OCI-LY3 (cell line): Measurements from ENCODE around the gene MRRF.

ENCODE experiments used
- H2AFZ ChIP-seq: fragments of 200-600, 300-600 bp; shearing (Covaris generic); 2 replicates; pipeline ENCODE4 v1.6.0; 2014; ENCODE audit warnings: antibody characterized with exemption, low read depth, low read length
- H3K27ac ChIP-seq: fragments of 200-600, 300-600 bp; sonication (generic); 2 replicates; pipeline ENCODE4 v1.5.1; 2014; ENCODE audit warnings: mild to moderate bottlenecking, low read length, moderate library complexity, mixed read lengths
- H3K27me3 ChIP-seq: fragments of 200-600, 300-600 bp; sonication (generic); 2 replicates; pipeline ENCODE4 v1.6.1; 2014; ENCODE audit warnings: low read depth, low read length, mixed read lengths
- H3K36me3 ChIP-seq: fragments of 200-600, 300-600 bp; sonication (generic); replicated peaks from 2 replicates; pipeline ENCODE3; 2014; ENCODE audit warnings: low read depth, low read length, mixed read lengths
- H3K4me1 ChIP-seq: fragments of 300-600, 200-600 bp; sonication (generic); 2 replicates; pipeline ENCODE4 v1.6.1; 2014; ENCODE audit warnings: low read length, mixed read lengths
- H3K4me2 ChIP-seq: fragments of 200-600, 300-600 bp; sonication (generic); 2 replicates; pipeline ENCODE4 v1.6.1; 2014; ENCODE audit warnings: low read length, mixed read lengths
- H3K4me3 ChIP-seq: fragments of 300-600, 200-600 bp; sonication (generic); 2 replicates; pipeline ENCODE4 v1.5.1; 2014; ENCODE audit warnings: antibody characterized with exemption, mild to moderate bottlenecking, low read length, moderate library complexity
- H3K79me2 ChIP-seq: fragments of 300-600, 200-600 bp; shearing (Covaris generic); 2 replicates; pipeline ENCODE4 v1.6.1; 2014; ENCODE audit warnings: mild to moderate bottlenecking, low read length, mixed read lengths
- H3K9ac ChIP-seq: fragments of 300-600, 200-600 bp; shearing (Covaris generic); 2 replicates; pipeline ENCODE4 v1.6.0; 2014; ENCODE audit warnings: mild to moderate bottlenecking, low read length, moderate library complexity
- H3K9me3 ChIP-seq: fragments of 200-600, 300-600 bp; shearing (Covaris generic); 2 replicates; pipeline ENCODE4 v1.6.1; 2014; ENCODE audit warnings: low read length, mixed read lengths; ENCODE audit not compliant: insufficient read depth
- H4K20me1 ChIP-seq: fragments of 200-600, 300-600 bp; sonication (generic); 2 replicates; pipeline ENCODE4 v1.6.1; 2016; ENCODE audit warnings: low read length, mixed read lengths; ENCODE audit not compliant: insufficient read depth
- EZH2phosphoT487 ChIP-seq: fragments of 200-600 bp; shearing (Covaris generic); IDR thresholded peaks from 2 replicates; pipeline ENCODE4 v1.6.1; 2018; ENCODE audit warnings: antibody characterized with exemption, mixed run types, low read depth
- TF ChIP-seq, protein P1 (sequence below): fragments of 200-600, 300-600 bp; sonication (generic); IDR thresholded peaks from 2 replicates; pipeline ENCODE4 v1.5.1; 2014; ENCODE audit warnings: antibody characterized with exemption, low read length, low read depth

The MRRF gene

DNA sequence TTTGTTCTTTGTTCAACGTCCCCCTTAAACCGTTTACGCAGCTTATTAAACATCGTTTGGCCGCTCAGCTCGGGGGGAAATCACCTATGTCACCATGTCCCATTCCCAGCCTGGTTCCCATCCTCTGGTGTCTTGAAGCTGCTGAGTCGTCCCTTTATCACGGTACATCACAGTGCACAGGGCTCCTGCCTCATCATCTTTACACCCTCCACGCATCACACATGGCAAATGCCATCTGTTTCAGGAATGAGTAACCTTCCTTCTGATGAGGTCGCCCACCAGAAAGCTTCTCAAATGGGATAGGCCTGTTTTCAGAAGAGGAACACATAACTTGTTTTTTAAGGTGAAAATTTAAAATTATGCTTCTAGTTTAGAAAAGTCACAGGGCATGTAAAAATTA, 28.0 kb upstream of the MRRF start:
- H3K4me3 ChIP-seq, result no peak overlapping the region
- no peaks in the 10 kb centered on the region for H3K79me2 ChIP-seq
- H3K27me3 ChIP-seq, result no peaks in the 10 kb centered on the region; the same call in 1 of the 2 replicates
- H3K4me2 ChIP-seq, result no peak overlapping the region
- H3K9me3 ChIP-seq, result no peaks in the 10 kb centered on the region
- H3K36me3 ChIP-seq, result peaks cover 20% of the 10 kb centered on the region
- H2AFZ ChIP-seq, result no peak overlapping the region
- H3K4me1 ChIP-seq, result no peaks in the 10 kb centered on the region
- H3K9ac ChIP-seq, result no peak overlapping the region
- no peak for TF ChIP-seq EZH2phosphoT487
- TF ChIP-seq, protein P1, sequence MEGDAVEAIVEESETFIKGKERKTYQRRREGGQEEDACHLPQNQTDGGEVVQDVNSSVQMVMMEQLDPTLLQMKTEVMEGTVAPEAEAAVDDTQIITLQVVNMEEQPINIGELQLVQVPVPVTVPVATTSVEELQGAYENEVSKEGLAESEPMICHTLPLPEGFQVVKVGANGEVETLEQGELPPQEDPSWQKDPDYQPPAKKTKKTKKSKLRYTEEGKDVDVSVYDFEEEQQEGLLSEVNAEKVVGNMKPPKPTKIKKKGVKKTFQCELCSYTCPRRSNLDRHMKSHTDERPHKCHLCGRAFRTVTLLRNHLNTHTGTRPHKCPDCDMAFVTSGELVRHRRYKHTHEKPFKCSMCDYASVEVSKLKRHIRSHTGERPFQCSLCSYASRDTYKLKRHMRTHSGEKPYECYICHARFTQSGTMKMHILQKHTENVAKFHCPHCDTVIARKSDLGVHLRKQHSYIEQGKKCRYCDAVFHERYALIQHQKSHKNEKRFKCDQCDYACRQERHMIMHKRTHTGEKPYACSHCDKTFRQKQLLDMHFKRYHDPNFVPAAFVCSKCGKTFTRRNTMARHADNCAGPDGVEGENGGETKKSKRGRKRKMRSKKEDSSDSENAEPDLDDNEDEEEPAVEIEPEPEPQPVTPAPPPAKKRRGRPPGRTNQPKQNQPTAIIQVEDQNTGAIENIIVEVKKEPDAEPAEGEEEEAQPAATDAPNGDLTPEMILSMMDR, result no peak
- no peaks in the 10 kb centered on the region for H4K20me1 ChIP-seq
- H3K27ac ChIP-seq, result no peak overlapping the region

DNA sequence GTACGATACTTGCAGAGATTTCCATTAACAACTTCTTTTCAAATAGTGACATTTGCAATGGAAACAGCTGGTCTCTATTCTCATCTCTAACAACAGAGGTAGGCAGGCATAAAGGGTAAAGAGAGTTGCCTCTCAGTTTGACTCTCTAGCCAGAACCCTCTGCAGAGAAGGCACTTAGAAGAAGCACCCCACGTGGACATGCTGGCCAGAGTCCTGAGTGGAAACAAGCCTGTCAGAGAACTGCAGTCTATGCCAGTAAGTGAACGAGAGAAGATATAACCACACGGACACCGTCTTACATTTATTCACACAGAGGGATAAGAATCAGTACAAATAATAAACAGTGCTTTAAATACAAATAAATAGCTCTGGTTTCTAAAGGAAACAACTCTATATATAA, 25.0 kb upstream of the MRRF start:
- Histone ChIP-seq H3K27ac (no peak overlapping the region), H3K79me2 (no peaks in the 10 kb centered on the region), H3K27me3 (no peaks in the 10 kb centered on the region), H4K20me1 (no peaks in the 10 kb centered on the region), H3K9me3 (no peaks in the 10 kb centered on the region), H3K9ac (no peak overlapping the region), H3K4me2 (no peak overlapping the region), H2AFZ (no peak overlapping the region), H3K36me3 (peaks cover 33% of the 10 kb centered on the region), H3K4me3 (no peak overlapping the region), H3K4me1 (no peaks in the 10 kb centered on the region)
- TF ChIP-seq, protein P1, result no peak
- no peak for TF ChIP-seq EZH2phosphoT487

DNA sequence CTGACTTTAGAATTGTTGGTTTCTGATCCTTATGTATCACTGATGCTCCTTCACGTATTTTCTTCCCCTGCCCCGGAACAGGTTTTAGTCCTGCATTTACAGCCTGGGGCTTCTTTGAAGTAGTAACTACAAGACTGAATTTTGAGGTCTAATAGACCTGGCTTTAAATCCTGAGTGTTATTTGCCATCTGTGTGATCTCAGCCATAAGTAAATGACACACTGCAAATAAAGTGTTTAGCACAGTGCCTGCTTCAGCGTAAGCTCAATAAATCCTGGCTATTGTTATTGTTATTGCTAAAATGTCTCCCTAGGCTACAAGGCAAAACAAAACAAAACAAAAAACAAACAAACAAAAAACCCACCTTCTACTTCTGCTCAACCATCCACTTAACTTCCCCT, 20.3 kb upstream of the MRRF start:
- no peaks in the 10 kb centered on the region for H3K79me2 ChIP-seq
- H4K20me1 ChIP-seq, result no peaks in the 10 kb centered on the region
- H3K27me3 ChIP-seq, result no peaks in the 10 kb centered on the region
- no peak overlapping the region for H3K4me2 ChIP-seq
- H3K4me3 ChIP-seq, result no peak overlapping the region
- peaks cover 49% of the 10 kb centered on the region for H3K36me3 ChIP-seq
- no peaks in the 10 kb centered on the region for H3K9me3 ChIP-seq
- no peak overlapping the region for H3K27ac ChIP-seq
- TF ChIP-seq EZH2phosphoT487, result no peak
- TF ChIP-seq, protein P1, result no peak
- no peak overlapping the region for H2AFZ ChIP-seq
- H3K4me1 ChIP-seq, result no peaks in the 10 kb centered on the region
- no peak overlapping the region for H3K9ac ChIP-seq

DNA sequence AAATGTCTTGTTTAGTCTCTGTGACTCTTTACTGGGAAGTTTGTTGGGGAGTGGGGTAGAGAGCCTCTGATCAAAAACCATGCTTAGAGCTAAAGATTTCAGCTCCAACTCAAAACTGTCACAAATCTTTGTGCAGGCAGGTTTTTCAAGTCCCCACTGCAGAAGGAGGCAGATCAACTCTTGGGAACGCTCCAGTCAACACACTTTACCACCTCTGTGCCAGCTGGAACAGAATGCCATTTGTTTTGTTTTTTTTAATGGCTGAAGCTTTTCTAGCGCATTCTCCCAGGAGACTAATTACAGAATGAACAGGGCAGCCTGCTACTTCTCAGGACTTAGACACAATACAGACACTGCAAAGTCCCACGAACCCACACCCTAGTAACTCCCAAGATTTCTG, 18.0 kb upstream of the MRRF start:
- Histone ChIP-seq H2AFZ (no peak overlapping the region), H3K4me2 (no peak overlapping the region), H3K9ac (no peak overlapping the region), H3K79me2 (no peaks in the 10 kb centered on the region), H3K4me3 (no peak overlapping the region), H3K36me3 (peaks cover 43% of the 10 kb centered on the region), H3K9me3 (no peaks in the 10 kb centered on the region), H3K27me3 (no peaks in the 10 kb centered on the region), H3K4me1 (no peaks in the 10 kb centered on the region), H4K20me1 (no peaks in the 10 kb centered on the region), H3K27ac (no peak overlapping the region)
- no peak for TF ChIP-seq EZH2phosphoT487
- TF ChIP-seq, protein P1, result no peak
